ENCODE results near the gene TTC34. TPM values are rescaled to one million over a fixed set of nuclear protein-coding genes. Genes with fewer than 3 reads are reported as not detected.
A peak's percentile ranks its signal among the peaks of the same experiment; 100 is the strongest.

Gene TTC34
- total RNA-seq, 4 donors from 2014 or later, result 0.17 to 0.56 TPM; not detected in 2

- peak overlapping the region; percentile 96 for H3K27ac ChIP-seq
- H3K4me1 ChIP-seq, result peaks cover 34% of the 10 kb centered on the region
- H3K36me3 ChIP-seq, result no peaks in the 10 kb centered on the region
- no peak for DNase-seq (ENCODE audit: low spot score in 2 of 2)
- peak overlapping the region; percentile 83 for H3K4me3 ChIP-seq
- 0% methylated on average over 3 of the region's 52 CpGs for WGBS
- H3K9me3 ChIP-seq, result no peaks in the 10 kb centered on the region
- no peaks in the 10 kb centered on the region for H3K27me3 ChIP-seq
- no peak for TF ChIP-seq EP300 (IDR thresholded peaks at IDR 0.05)
- no peak for TF ChIP-seq CTCF (IDR thresholded peaks at IDR 0.05)
- no peak for TF ChIP-seq POLR2A (IDR thresholded peaks at IDR 0.05)
- no peak for TF ChIP-seq POLR2AphosphoS5 (IDR thresholded peaks at IDR 0.05)
Observed at GRCh38 chr1:2587071-2587859, 214.2 kb downstream of the TTC34 start.

DNA sequence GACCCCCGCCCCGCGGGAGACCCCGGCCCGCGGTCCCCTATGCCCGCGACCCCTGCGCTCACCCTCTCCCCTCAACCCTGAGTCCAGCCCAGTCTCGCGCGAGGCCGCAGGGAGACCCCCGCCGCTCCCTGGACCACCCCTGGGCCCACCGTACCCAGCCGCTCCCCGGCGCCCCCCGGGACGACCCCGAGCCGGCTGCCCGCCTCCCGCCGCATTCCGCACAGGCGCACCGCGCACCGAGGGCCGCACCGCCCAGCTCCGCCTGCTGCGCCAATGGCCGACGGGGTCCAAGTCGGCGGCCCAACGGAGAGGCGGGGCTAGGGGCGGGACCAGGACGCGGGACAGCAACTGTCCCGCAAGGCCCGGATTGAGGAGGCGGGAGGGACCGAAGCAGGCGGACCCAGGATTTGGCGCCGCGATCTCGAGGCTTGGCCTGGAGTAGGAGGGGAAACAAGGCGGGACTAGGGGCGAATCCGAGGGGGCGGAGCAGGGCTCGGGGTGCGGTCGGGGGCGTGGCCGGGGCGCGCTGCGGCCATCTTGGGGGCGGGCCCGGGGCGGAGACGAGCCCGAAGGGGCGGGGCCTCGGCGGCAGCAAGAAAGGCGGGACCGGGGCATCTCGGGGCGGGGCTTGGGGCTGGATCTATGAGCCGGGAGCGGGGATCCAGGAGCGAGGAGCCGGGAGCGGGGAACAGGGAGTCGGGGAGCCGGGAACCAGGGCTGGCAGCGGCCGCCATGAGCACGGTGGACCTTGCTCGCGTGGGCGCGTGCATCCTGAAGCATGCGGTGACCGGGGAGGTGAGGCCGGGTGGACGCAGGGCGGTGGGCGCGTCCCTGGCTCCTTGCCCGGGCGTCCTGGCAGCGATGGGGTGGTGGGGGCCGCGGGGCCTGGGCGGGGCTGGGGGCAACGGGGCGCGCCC is 215.1 kb downstream of the TTC34 start, which contains the start of gene PRXL2B:
TSS of gene PRXL2B (plus strand) at position 624 of the 917 bp plus-strand sequence. CDS start at position 733, 109 bp downstream.
- Histone ChIP-seq H3K27me3 (no peaks in the 10 kb centered on the region), H3K9me3 (no peaks in the 10 kb centered on the region), H3K4me1 (peaks cover 34% of the 10 kb centered on the region), H3K27ac (peak within 1 kb of the TSS; percentile 96), H3K36me3 (no peaks in the 10 kb centered on the region), H3K4me3 (peak within 1 kb of the TSS; percentile 83)
- 0% methylated on average over 19 of the region's 107 CpGs for WGBS
- DNase-seq (ENCODE audit: low spot score in 2 of 2), result peak; percentile 100
- TF ChIP-seq POLR2AphosphoS5 (IDR thresholded peaks at IDR 0.05) (peak in 1 of 3 donors; percentile 51), CTCF (IDR thresholded peaks at IDR 0.05) (no peak), POLR2A (IDR thresholded peaks at IDR 0.05) (peak in 1 of 2 donors; percentile 78)

Other genes starting within 250 kb of the TTC34 start
- 100 to 1,000 TPM in 1 of 4 donors, 10 to 100 TPM in 3; 33.3 to 111 (median 60.9) TPM for gene TNFRSF14, start 245.3 kb downstream of the TTC34 start, total RNA-seq
- gene PRXL2B, start 214.9 kb downstream of the TTC34 start, total RNA-seq, result 10 to 100 TPM in 2 of 4 donors, 1 to 10 TPM in 2; 9.7 to 16.3 (median 10.7) TPM
- gene MMEL1, start 168.7 kb downstream of the TTC34 start, total RNA-seq, result 1 to 10 TPM in 2 of 4 donors, not detected in 2; 2.2 to 2.6 TPM
- gene ACTRT2, start 219.8 kb upstream of the TTC34 start, total RNA-seq, result not detected